Gastroesophageal sphincter (tissue), 4 donors: Measurements from ENCODE around the gene MED9. TPM values are rescaled to one million over a fixed set of nuclear protein-coding genes. Genes with fewer than 3 reads are reported as not detected.

Experiments
- ATAC-seq: fragments of 150-250 bp; one replicate; pipeline ENCODE4 v1.9.1; 2016; ENCODE audit warnings: mild to moderate bottlenecking, moderate library complexity
- H3K27ac ChIP-seq, 4 donors: fragments of 200-600 bp; sonication (generic) in 3 of 4; 1 replicate in 3 of 4; 2 replicates in 1 of 4; pipeline ENCODE4 v1.5.1; 2016 to 2019
- H3K27me3 ChIP-seq: fragments of 200-600 bp; sonication (generic); one replicate; pipeline ENCODE4 v1.5.1; 2019
- H3K36me3 ChIP-seq, 2 donors: fragments of 200-600 bp; sonication (generic); one replicate each; pipeline ENCODE4 v1.5.1; 2019; ENCODE audit warnings: control low read depth in 1 of 2
- H3K4me1 ChIP-seq, 3 donors: fragments of 200-600 bp; sonication (generic); 1 replicate in 2 of 3; 2 replicates in 1 of 3; pipeline ENCODE4 v1.5.1; 2016 to 2019; ENCODE audit warnings: control low read depth in 2 of 3
- H3K4me3 ChIP-seq, 2 donors: fragments of 200-600 bp; sonication (generic); one replicate each; pipeline ENCODE4 v1.5.1; 2019; ENCODE audit warnings: mild to moderate bottlenecking in 1 of 2, moderate library complexity in 1 of 2
- H3K9me3 ChIP-seq, 3 donors: fragments of 200-600 bp; sonication (generic); one replicate each; pipeline ENCODE4 v1.5.1; 2017 to 2019; ENCODE audit warnings: control low read depth in 2 of 3
- CTCF ChIP-seq, 4 experiments: fragments of 200-600 bp in 2 of 4; fragments of 450-650 bp in 2 of 4; sonication (generic) in 1 of 4; IDR thresholded peaks; one replicate each; pipeline ENCODE4 v1.5.1; 2017 to 2019; ENCODE audit warnings: antibody characterized with exemption in 4 of 4, mild to moderate bottlenecking in 2 of 4, moderate library complexity in 2 of 4
- EP300 ChIP-seq: sonication (generic); formaldehyde crosslinking; IDR thresholded peaks from one replicate; pipeline ENCODE4 v1.6.1; 2017; ENCODE audit warnings: antibody characterized with exemption, mild to moderate bottlenecking
- POLR2A ChIP-seq, 2 donors: fragments of 450-650 bp; IDR thresholded peaks; one replicate each; pipeline ENCODE4 v1.6.1; 2017; ENCODE audit warnings: antibody characterized with exemption in 2 of 2, mild to moderate bottlenecking in 2 of 2, moderate library complexity in 1 of 2
- POLR2AphosphoS5 ChIP-seq: sonication (generic); formaldehyde crosslinking; IDR thresholded peaks from one replicate; pipeline ENCODE4 v1.6.1; 2017; ENCODE audit warnings: antibody characterized with exemption
- WGBS, 2 donors: methylation state at CpG; one replicate each; pipeline ENCODE4 v1.1.5; 2018; ENCODE audit warnings: low coverage in 1 of 2; 5-methylcytosine and 5-hydroxymethylcytosine counted together
- total RNA-seq, 4 donors: library from RNA; depleted of rRNA; stranded (reverse); fragments of >200 nt; gene quantifications; one replicate each; pipeline ENCODE4 v1.1.0, GENCODE V29; 2016

The MED9 gene
- total RNA-seq, 4 donors from 2014 or later, result 9.1 to 19.5 (median 16.6) TPM

GRCh38 chr17:17535957-17536356 lies 59.2 kb downstream of the MED9 start:
- no peaks in the 10 kb centered on the region for H3K36me3 ChIP-seq
- H3K27me3 ChIP-seq, result no peaks in the 10 kb centered on the region
- TF ChIP-seq CTCF (IDR thresholded peaks at IDR 0.05), result no peak
- TF ChIP-seq POLR2A (IDR thresholded peaks at IDR 0.05), result no peak
- TF ChIP-seq POLR2AphosphoS5, result no peak
- no peak for TF ChIP-seq EP300
- no peaks in the 10 kb centered on the region for H3K4me1 ChIP-seq
- no peak overlapping the region for H3K27ac ChIP-seq
- H3K9me3 ChIP-seq, result no peaks in the 10 kb centered on the region
- WGBS, 2 donors, result 29% methylated on average over 1 of the region's 7 CpGs; no CpG with 5 or more reads in 1 of the 2 donors
- H3K4me3 ChIP-seq, result no peak overlapping the region
- ATAC-seq, result peak; percentile 69

DNA sequence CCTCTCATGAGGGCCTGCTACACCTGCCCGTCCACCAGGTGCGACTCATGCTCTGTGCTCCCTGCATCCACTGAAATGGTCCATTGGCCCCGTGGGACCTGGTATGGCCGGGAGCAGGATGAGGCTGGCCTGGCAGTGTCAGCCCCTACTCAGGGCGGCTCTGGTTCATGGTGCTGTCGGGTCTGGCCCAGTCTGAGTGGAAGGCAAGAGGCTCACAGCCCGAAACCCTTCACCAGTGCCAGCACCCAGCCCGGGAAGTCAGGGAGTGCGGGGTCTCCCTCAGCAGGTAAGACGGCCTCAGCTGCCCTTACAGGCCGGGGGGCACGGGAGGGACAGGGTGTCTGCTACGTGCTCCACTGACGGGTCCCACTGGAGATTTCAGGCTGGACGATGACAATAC lies 59.9 kb downstream of the MED9 start:
- Histone ChIP-seq H3K9me3 (no peaks in the 10 kb centered on the region), H3K4me3 (no peak overlapping the region), H3K27me3 (no peaks in the 10 kb centered on the region), H3K4me1 (no peaks in the 10 kb centered on the region), H3K36me3 (no peaks in the 10 kb centered on the region), H3K27ac (no peak overlapping the region)
- no peak for ATAC-seq
- WGBS, 2 donors, result no CpG with 5 or more reads among the region's 15 CpGs
- no peak for TF ChIP-seq EP300
- no peak for TF ChIP-seq CTCF (IDR thresholded peaks at IDR 0.05)
- TF ChIP-seq POLR2A (IDR thresholded peaks at IDR 0.05), result no peak
- TF ChIP-seq POLR2AphosphoS5, result no peak

GRCh38 chr17:17537311-17538099 lies 60.7 kb downstream of the MED9 start:
- Histone ChIP-seq H3K4me3 (no peak overlapping the region), H3K36me3 (no peaks in the 10 kb centered on the region), H3K9me3 (no peaks in the 10 kb centered on the region), H3K4me1 (no peaks in the 10 kb centered on the region), H3K27ac (no peak overlapping the region), H3K27me3 (no peaks in the 10 kb centered on the region)
- TF ChIP-seq POLR2AphosphoS5 (no peak), POLR2A (IDR thresholded peaks at IDR 0.05) (no peak), EP300 (no peak), CTCF (IDR thresholded peaks at IDR 0.05) (no peak)
- no peak for ATAC-seq
- WGBS, 2 donors, result 60% methylated on average over 1 of the region's 15 CpGs; no CpG with 5 or more reads in 1 of the 2 donors

GRCh38 chr17:17538417-17539391 lies 61.9 kb downstream of the MED9 start:
- ATAC-seq, result no peak
- no peaks in the 10 kb centered on the region for H3K9me3 ChIP-seq
- TF ChIP-seq CTCF (IDR thresholded peaks at IDR 0.05) (no peak), POLR2A (IDR thresholded peaks at IDR 0.05) (no peak), EP300 (no peak), POLR2AphosphoS5 (no peak)
- no peaks in the 10 kb centered on the region for H3K4me1 ChIP-seq
- H3K27me3 ChIP-seq, result no peaks in the 10 kb centered on the region
- H3K36me3 ChIP-seq, result no peaks in the 10 kb centered on the region
- WGBS, 2 donors, result 58 to 66% methylated on average over 8 to 10 of the region's 10 CpGs
- no peak overlapping the region for H3K27ac ChIP-seq
- no peak overlapping the region for H3K4me3 ChIP-seq
